WTC11 (cell line): ENCODE measurements around the gene ERC2.

Experiments used
- NFATC4 ChIP-seq: fragments of 250-450 bp; sonication (Bioruptor Pico); IDR thresholded peaks from 2 replicates; pipeline ENCODE4 v1.9.0; 2021; ENCODE audit warnings: mild to moderate bottlenecking
- TCF7 ChIP-seq: sonication (generic); formaldehyde crosslinking; IDR thresholded peaks from 2 replicates; pipeline ENCODE4 v1.8.0; 2022; ENCODE audit warnings: mild to moderate bottlenecking, low read depth, missing genetic modification reagents, moderate library complexity
- ZBTB21 ChIP-seq: sonication (generic); formaldehyde crosslinking; IDR thresholded peaks from 2 replicates; pipeline ENCODE4 v1.8.1; 2023; ENCODE audit warnings: mild to moderate bottlenecking, missing genetic modification reagents, borderline replicate concordance
- TF ChIP-seq, protein P1 (sequence below): sonication (generic); formaldehyde crosslinking; IDR thresholded peaks from 2 replicates; pipeline ENCODE4 v1.8.0; 2022; ENCODE audit warnings: mild to moderate bottlenecking, missing genetic modification reagents
- TF ChIP-seq, protein P2 (sequence below): fragments of 200-600 bp; IDR thresholded peaks from 2 replicates; pipeline ENCODE4 v1.8.0; 2022; ENCODE audit warnings: antibody characterized with exemption
- TF ChIP-seq, protein P3 (sequence below): sonication (generic); formaldehyde crosslinking; IDR thresholded peaks from 2 replicates; pipeline ENCODE4 v1.8.0; 2022; ENCODE audit warnings: mild to moderate bottlenecking, missing genetic modification reagents

DNA sequence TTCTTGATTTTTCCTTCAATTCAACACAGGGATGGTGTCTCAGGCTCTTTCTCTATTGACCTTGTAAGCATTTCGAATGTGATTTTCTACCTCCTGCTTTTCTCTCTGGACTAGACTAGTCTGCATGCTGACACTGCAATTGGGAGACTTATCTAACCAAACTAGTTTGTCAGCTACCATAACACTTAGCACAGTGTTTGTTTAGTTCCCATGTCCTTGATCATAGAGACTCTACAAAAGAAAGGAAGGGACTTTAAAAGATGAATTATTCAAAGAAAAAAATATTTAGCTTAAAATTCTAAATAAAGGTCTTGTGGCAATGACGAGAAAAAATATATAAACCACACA lies 407.0 kb downstream of the ERC2 start:
- TF ChIP-seq NFATC4 (CRISPR knock-in tag) = no peak
- TF ChIP-seq, protein P1, sequence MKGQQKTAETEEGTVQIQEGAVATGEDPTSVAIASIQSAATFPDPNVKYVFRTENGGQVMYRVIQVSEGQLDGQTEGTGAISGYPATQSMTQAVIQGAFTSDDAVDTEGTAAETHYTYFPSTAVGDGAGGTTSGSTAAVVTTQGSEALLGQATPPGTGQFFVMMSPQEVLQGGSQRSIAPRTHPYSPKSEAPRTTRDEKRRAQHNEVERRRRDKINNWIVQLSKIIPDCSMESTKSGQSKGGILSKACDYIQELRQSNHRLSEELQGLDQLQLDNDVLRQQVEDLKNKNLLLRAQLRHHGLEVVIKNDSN (CRISPR knock-in tag) = no peak
- TF ChIP-seq, protein P2, sequence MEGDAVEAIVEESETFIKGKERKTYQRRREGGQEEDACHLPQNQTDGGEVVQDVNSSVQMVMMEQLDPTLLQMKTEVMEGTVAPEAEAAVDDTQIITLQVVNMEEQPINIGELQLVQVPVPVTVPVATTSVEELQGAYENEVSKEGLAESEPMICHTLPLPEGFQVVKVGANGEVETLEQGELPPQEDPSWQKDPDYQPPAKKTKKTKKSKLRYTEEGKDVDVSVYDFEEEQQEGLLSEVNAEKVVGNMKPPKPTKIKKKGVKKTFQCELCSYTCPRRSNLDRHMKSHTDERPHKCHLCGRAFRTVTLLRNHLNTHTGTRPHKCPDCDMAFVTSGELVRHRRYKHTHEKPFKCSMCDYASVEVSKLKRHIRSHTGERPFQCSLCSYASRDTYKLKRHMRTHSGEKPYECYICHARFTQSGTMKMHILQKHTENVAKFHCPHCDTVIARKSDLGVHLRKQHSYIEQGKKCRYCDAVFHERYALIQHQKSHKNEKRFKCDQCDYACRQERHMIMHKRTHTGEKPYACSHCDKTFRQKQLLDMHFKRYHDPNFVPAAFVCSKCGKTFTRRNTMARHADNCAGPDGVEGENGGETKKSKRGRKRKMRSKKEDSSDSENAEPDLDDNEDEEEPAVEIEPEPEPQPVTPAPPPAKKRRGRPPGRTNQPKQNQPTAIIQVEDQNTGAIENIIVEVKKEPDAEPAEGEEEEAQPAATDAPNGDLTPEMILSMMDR = no peak
- TF ChIP-seq, protein P3, sequence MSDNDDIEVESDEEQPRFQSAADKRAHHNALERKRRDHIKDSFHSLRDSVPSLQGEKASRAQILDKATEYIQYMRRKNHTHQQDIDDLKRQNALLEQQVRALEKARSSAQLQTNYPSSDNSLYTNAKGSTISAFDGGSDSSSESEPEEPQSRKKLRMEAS (CRISPR knock-in tag) = no peak
- no peak for TF ChIP-seq ZBTB21 (CRISPR knock-in tag)
- TF ChIP-seq TCF7 (CRISPR knock-in tag) = no peak
